Measurements from ENCODE around the gene BCDIN3D.

BCDIN3D gene

DNA sequence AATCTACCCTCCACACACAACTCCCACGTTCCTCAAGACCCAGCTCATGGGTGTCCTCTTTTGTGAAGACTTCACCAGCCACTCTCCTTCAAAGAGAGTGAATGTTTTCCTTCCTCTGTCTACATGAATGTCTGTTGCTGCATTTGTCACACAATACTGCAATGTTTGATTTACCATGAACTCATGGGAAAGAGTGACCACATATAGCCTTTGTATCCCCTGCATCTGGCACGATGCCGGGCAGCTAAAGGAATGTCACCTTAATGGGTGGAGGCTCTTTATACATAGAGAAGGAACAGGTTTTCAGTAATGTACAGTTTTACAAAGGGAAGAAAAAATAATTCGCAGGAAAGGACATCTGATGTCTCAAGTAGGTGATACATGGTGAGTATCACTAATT is 12.1 kb upstream of the BCDIN3D start:
- POLR2A ChIA-PET = interaction anchor here (2.4 kb wide), 1 partner anchor 12 kb away, joined by 7 read pairs; the partner anchor contains the start of gene BCDIN3D
- no peak for DNase-seq (ENCODE audit: extremely low spot score)
- TF ChIP-seq BHLHE40 (IDR thresholded peaks at IDR 0.05; ENCODE audit: borderline replicate concordance) (no peak), FOXM1 (IDR thresholded peaks at IDR 0.05; ENCODE audit: borderline replicate concordance) (no peak), FOXA1 (IDR thresholded peaks at IDR 0.05) (no peak), ZNF384 (IDR thresholded peaks at IDR 0.05) (no peak), TARDBP (IDR thresholded peaks at IDR 0.05) (no peak), SUZ12 (IDR thresholded peaks at IDR 0.05) (no peak), FOXK2 (IDR thresholded peaks at IDR 0.05) (no peak), ELF4 (IDR thresholded peaks at IDR 0.05) (no peak), HDGF (IDR thresholded peaks at IDR 0.05; ENCODE audit: borderline replicate concordance) (no peak), LEF1 (IDR thresholded peaks at IDR 0.05; ENCODE audit: borderline replicate concordance) (no peak)
- TF ChIP-seq, protein P1, sequence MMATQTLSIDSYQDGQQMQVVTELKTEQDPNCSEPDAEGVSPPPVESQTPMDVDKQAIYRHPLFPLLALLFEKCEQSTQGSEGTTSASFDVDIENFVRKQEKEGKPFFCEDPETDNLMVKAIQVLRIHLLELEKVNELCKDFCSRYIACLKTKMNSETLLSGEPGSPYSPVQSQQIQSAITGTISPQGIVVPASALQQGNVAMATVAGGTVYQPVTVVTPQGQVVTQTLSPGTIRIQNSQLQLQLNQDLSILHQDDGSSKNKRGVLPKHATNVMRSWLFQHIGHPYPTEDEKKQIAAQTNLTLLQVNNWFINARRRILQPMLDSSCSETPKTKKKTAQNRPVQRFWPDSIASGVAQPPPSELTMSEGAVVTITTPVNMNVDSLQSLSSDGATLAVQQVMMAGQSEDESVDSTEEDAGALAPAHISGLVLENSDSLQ (IDR thresholded peaks at IDR 0.05) = no peak
- CTCF ChIA-PET = interaction anchor here (1.2 kb wide), 1 partner anchor 12 kb away, joined by 4 read pairs; no protein-coding TSS in a partner anchor

DNA sequence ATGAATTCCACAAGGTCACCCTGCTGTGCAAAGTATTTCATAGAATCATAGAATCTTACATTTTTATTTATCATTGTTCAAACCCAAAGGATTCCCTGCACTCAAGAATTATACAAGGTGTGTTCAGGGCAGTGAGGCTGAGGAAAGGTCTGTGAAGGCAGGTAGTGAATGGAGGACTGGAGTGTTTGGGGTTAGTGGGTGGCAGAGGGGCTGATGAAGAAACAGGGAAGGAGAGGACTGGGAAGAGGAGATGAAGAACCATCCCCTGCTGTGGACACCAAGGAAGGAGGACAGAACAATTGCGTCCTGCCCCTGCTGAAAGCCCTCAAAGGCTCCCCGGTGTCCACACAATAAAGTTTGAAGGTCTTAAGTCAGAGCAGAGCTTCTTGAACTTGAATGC is 10.8 kb upstream of the BCDIN3D start:
- ChIA-PET POLR2A (interaction anchor here (2.4 kb wide), 1 partner anchor 10 kb away, joined by 7 read pairs; the partner anchor contains the start of gene BCDIN3D), CTCF (no interaction called here)
- no peak for DNase-seq (ENCODE audit: extremely low spot score)
- no peak for TF ChIP-seq FOXA1 (IDR thresholded peaks at IDR 0.05)
- no peak for TF ChIP-seq FOXM1 (IDR thresholded peaks at IDR 0.05; ENCODE audit: borderline replicate concordance)
- TF ChIP-seq HDGF (IDR thresholded peaks at IDR 0.05; ENCODE audit: borderline replicate concordance) = no peak
- no peak for TF ChIP-seq BHLHE40 (IDR thresholded peaks at IDR 0.05; ENCODE audit: borderline replicate concordance)
- TF ChIP-seq, protein P1 (IDR thresholded peaks at IDR 0.05) = no peak
- TF ChIP-seq FOXK2 (IDR thresholded peaks at IDR 0.05) = no peak
- no peak for TF ChIP-seq CTBP1 (IDR thresholded peaks at IDR 0.05; ENCODE audit: borderline replicate concordance)
- no peak for TF ChIP-seq SUZ12 (IDR thresholded peaks at IDR 0.05)
- TF ChIP-seq NFRKB (IDR thresholded peaks at IDR 0.05) = no peak
- no peak for TF ChIP-seq SP1 (IDR thresholded peaks at IDR 0.05)
- no peak for TF ChIP-seq ZNF384 (IDR thresholded peaks at IDR 0.05)
- TF ChIP-seq TARDBP (IDR thresholded peaks at IDR 0.05) = no peak

DNA sequence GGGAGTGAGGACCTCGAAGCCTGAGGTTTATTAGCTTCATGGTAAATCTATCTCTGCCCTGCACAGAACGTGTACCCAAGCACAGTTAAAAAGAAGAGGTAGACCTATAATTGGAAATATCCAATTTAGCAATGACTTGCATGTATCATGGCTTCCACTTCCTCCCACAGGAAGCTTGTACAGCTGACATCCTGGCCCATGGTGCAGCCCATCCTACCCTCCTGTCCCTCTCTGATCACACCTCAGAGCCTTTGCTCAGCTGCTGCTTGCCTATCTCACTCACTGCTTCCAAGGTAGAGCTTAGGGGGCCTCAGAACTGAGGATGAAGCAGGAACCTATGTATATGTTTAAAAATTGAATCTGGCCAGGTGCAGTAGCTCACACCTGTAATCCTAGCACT is 4.3 kb upstream of the BCDIN3D start:
- DNase-seq (ENCODE audit: extremely low spot score) = no peak
- CTCF ChIA-PET = interaction anchor here (1.2 kb wide), 1 partner anchor 70 kb away, joined by 3 read pairs; no protein-coding TSS in a partner anchor

DNA sequence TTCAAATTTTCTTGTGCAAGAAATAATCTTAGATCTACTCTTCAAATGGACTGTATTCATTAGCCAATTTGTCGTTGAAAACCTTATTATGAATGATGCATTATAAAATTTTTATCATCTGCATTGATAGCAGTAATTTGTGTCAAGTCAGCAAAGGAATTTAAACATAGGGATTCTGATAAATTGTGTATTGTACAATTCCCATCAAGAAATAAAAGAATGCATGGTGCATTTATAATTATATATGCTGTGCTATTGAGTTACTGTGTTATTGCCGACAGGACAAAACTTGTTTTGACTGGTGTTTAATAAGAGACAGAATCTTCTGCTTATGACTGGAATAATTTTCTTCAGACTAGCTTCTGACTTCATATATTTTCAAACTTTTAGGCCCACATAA is 3.1 kb upstream of the BCDIN3D start:
- CTCF ChIA-PET = no interaction called here
- POLR2A ChIA-PET = no interaction called here
- DNase-seq (ENCODE audit: extremely low spot score) = no peak
- TF ChIP-seq FOXM1 (IDR thresholded peaks at IDR 0.05; ENCODE audit: borderline replicate concordance) (no peak), TARDBP (IDR thresholded peaks at IDR 0.05) (no peak), CTBP1 (IDR thresholded peaks at IDR 0.05; ENCODE audit: borderline replicate concordance) (no peak), ZNF384 (IDR thresholded peaks at IDR 0.05) (no peak), LEF1 (IDR thresholded peaks at IDR 0.05; ENCODE audit: borderline replicate concordance) (no peak), NFRKB (IDR thresholded peaks at IDR 0.05) (no peak), ELF4 (IDR thresholded peaks at IDR 0.05) (no peak), BHLHE40 (IDR thresholded peaks at IDR 0.05; ENCODE audit: borderline replicate concordance) (no peak), ARNT (IDR thresholded peaks at IDR 0.05) (no peak), FOXA1 (IDR thresholded peaks at IDR 0.05) (no peak), HDGF (IDR thresholded peaks at IDR 0.05; ENCODE audit: borderline replicate concordance) (no peak), SUZ12 (IDR thresholded peaks at IDR 0.05) (no peak), SP1 (IDR thresholded peaks at IDR 0.05) (no peak), L3MBTL2 (conservative IDR thresholded peaks at IDR 0.05) (no peak), FOXK2 (IDR thresholded peaks at IDR 0.05) (no peak)
- TF ChIP-seq, protein P1 (IDR thresholded peaks at IDR 0.05) = no peak

More for the DNA sequence above, 4.3 kb upstream of the BCDIN3D start:
- POLR2A ChIA-PET = no interaction called here
- TF ChIP-seq L3MBTL2 (conservative IDR thresholded peaks at IDR 0.05) (no peak), LEF1 (IDR thresholded peaks at IDR 0.05; ENCODE audit: borderline replicate concordance) (no peak), ZNF384 (IDR thresholded peaks at IDR 0.05) (no peak), HDGF (IDR thresholded peaks at IDR 0.05; ENCODE audit: borderline replicate concordance) (no peak), FOXK2 (IDR thresholded peaks at IDR 0.05) (no peak), TARDBP (IDR thresholded peaks at IDR 0.05) (no peak), SUZ12 (IDR thresholded peaks at IDR 0.05) (no peak), FOXM1 (IDR thresholded peaks at IDR 0.05; ENCODE audit: borderline replicate concordance) (no peak), NFRKB (IDR thresholded peaks at IDR 0.05) (no peak), CTBP1 (IDR thresholded peaks at IDR 0.05; ENCODE audit: borderline replicate concordance) (no peak), SP1 (IDR thresholded peaks at IDR 0.05) (no peak), ARNT (IDR thresholded peaks at IDR 0.05) (no peak), ELF4 (IDR thresholded peaks at IDR 0.05) (no peak), BHLHE40 (IDR thresholded peaks at IDR 0.05; ENCODE audit: borderline replicate concordance) (no peak)
- TF ChIP-seq, protein P1 (IDR thresholded peaks at IDR 0.05) = no peak

DNA sequence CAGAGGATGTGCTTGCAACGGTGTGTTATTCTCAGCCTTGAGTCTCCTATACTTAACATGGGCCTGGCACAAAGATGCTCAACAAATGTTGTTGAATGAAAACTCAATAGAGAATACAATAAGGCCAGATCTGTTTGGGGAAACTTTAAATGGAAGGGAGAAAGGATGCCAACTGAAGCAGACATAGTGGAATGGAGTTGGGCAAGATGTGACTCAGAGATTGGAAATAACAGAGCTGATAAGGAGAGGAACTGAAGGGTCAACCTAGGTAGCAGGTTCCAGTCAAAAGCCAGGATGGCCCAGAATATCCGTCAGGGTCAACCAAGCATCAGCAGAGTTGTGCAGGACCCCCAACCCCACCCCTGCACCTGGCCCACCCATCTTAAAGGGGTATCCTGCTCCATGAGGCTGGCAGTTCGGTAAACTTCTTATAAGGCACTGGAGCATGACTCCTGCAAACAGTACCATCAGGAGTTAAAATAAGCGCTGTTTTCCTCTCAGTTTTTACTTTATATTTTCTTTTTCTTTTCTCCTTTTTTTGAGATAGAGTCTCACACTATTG is 1.1 kb upstream of the BCDIN3D start:
- CTCF ChIA-PET = interaction anchor here (1.1 kb wide), 1 partner anchor 196 kb away, joined by 4 read pairs; no protein-coding TSS in a partner anchor
- no peak for DNase-seq (ENCODE audit: extremely low spot score)
- TF ChIP-seq FOXK2 (IDR thresholded peaks at IDR 0.05) = no peak
- TF ChIP-seq LEF1 (IDR thresholded peaks at IDR 0.05; ENCODE audit: borderline replicate concordance) = no peak
- TF ChIP-seq BHLHE40 (IDR thresholded peaks at IDR 0.05; ENCODE audit: borderline replicate concordance) = no peak
- no peak for TF ChIP-seq ARNT (IDR thresholded peaks at IDR 0.05)
- no peak for TF ChIP-seq NFRKB (IDR thresholded peaks at IDR 0.05)
- POLR2A ChIA-PET = interaction anchor here (1.0 to 3.6 kb wide), 12 partner anchors 11 to 323 kb away, joined by 3 to 18 read pairs (median 6); partner anchors contain the start of genes CERS5 and NCKAP5L

All from HEK293T (cell line).